Brain pericyte (primary cell): ENCODE results near the gene GPR45.
A peak's percentile ranks its signal among the peaks of the same experiment; 100 is the strongest.

Experiments
- DNase-seq: peaks from one replicate; pipeline ENCODE4 v3.0.0-alpha.2; 2012; ENCODE audit warnings: low read depth, low spot score

Gene GPR45

GRCh38 chr2:105254531-105255210, 13.1 kb downstream of the GPR45 start:
- no peak for DNase-seq

GRCh38 chr2:105255979-105256378, 14.4 kb downstream of the GPR45 start:
- no peak for DNase-seq

- no peak for DNase-seq
These were observed 15.0 kb downstream of the GPR45 start for GRCh38 chr2:105256431-105257047.

DNA sequence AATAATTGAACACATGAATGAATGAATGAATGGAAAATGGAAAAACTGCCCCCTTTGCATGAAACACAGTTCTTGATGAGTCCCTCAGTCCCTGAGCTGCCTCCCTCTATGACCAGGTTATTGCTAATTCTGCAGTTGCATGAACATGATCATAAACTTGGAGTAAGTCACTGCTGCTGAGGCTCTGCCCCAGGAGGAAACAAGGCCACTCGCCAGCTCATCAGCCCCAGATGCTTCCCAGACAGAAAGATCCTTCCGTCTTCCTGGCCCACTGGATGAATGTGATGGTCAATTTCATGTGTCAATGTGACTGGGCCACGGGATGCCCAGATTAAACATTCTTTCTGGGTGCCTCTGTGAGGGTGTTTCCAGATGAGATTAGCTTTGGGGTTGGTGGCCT, 16.4 kb downstream of the GPR45 start:
- no peak for DNase-seq

- DNase-seq: no peak
These were observed 17.4 kb downstream of the GPR45 start for GRCh38 chr2:105258835-105259350.

- DNase-seq: peak; percentile 36
These were observed 19.5 kb downstream of the GPR45 start for GRCh38 chr2:105261061-105261460.

DNA sequence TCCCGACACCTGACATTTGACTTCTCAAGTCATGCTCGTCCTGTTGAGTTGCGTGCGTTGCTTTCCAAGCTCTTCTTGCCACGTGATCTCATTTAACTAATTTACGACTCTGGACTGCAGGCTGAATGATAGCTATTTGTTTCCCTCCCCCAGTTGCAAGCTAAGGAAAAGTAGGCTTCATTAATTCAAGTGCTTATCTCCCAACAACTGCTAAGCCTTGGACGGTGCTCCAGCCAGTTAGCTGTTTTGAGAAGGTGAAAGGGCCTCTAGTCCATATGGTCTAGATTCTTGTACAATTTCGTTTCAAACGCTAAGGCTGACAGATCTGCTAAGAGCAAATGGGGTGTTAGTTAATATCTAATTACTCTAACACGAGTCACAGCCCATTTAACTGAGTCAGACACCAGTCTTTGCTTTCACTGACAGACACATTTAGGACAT, 21.1 kb downstream of the GPR45 start:
- DNase-seq: no peak

DNA sequence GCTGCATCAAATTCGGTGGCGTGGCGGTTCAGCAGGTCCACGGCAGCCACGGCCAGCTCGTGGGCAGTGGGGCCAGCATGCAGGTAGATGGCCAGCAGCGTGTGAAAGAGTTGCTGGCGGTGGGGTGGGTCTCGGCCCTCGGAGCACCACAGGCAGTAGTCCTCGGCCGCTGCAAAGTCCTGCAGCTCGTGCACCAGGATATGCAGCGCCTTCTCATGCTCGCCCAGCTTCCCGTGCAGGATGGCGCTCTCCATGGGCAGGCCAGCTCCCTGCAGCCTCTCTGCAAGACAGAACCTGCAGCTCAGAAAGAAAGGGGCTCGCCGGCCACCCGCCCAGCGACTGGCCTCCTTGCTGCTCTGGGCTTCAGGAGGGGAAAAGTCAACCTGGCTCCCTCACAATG, 27.9 kb downstream of the GPR45 start:
- no peak for DNase-seq

GRCh38 chr2:105271393-105272045, 30.0 kb downstream of the GPR45 start:
- DNase-seq: no peak

- no peak for DNase-seq
These were observed 30.6 kb downstream of the GPR45 start for GRCh38 chr2:105272176-105272575.

DNA sequence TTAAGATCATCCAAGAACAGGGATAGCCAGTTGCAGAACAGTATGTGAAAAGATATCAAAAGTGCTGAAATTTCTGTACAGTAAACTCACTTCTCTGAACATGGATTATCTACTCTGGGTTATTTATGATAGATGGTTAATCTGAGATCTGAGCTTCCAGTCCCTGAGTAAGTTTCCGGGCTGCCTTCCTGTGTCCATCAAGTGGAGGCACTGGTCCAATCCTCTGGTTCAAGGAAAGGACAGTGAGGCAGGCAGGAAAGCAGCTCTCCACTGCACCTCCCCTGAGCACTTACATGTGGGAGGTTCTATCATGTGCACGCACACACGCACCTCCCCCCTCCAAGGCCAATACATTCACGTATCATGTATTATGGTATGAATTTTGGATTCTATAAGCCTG, 32.5 kb downstream of the GPR45 start:
- DNase-seq: no peak

- no peak for DNase-seq
These were observed 37.1 kb downstream of the GPR45 start for GRCh38 chr2:105278654-105279053.

GRCh38 chr2:105279126-105279525, 37.6 kb downstream of the GPR45 start:
- no peak for DNase-seq

GRCh38 chr2:105280281-105280680, 38.7 kb downstream of the GPR45 start:
- no peak for DNase-seq

- DNase-seq: no peak
These were observed 42.0 kb downstream of the GPR45 start for GRCh38 chr2:105283532-105283931.

DNA sequence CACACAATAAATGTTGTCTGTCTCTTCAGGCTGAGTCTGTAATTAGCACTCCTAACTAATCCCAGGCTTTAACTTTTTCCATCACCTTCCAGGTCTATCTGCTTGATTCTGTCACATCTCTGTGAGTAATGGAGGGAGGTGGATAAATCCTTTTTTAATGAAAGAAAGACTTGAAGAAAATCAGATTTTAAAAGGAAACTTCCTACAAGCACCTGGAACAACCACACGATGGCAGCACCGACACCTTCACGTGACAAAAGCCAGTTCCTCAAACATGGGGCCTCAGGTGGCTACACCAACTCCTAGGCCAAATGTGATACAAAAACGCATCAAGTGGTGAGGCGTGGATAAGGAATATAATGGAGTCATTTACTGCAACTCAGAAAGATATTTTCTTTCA, 46.1 kb downstream of the GPR45 start:
- no peak for DNase-seq

- no peak for DNase-seq
These were observed 46.6 kb downstream of the GPR45 start for GRCh38 chr2:105288133-105288532.

GRCh38 chr2:105290981-105291660, 49.6 kb downstream of the GPR45 start:
- no peak for DNase-seq

DNA sequence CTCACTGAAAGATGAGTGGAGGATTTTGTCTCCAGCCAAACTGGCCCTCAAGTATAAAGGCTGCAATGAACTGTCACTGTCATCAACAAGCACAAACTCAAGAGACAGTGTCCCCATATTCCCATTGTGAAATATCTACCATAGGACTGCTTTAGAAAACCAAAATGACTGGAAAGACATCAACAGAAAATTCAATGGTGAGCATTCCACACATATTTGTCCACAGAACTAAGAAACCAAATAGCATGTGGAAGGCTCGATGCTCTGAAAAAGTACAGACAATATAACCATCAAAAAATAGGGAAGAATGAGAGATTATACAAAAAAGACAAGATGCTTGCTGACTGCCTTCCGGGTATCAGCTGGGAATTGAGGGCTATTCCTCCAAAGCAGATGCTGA, 50.4 kb downstream of the GPR45 start:
- DNase-seq: no peak
